Brain microvascular endothelial cell (primary cell): ENCODE measurements around the gene HES3.
A peak's percentile ranks its signal among the peaks of the same experiment; 100 is the strongest.

Experiments used
- DNase-seq: peaks from one replicate; pipeline ENCODE4 v3.0.0-alpha.2; 2020
- H3K27ac ChIP-seq: fragments of 250-450 bp; sonication (Bioruptor Pico); 2 replicates; pipeline ENCODE4 v1.5.1; 2020; ENCODE audit warnings: mild to moderate bottlenecking, moderate library complexity
- H3K27me3 ChIP-seq: fragments of 250-450 bp; sonication (Bioruptor Pico); replicated peaks from 2 replicates; pipeline ENCODE4 v1.5.1; 2020; ENCODE audit warnings: mild to moderate bottlenecking
- H3K36me3 ChIP-seq: fragments of 250-450 bp; sonication (Bioruptor Pico); replicated peaks from 2 replicates; pipeline ENCODE4 v1.5.1; 2020; ENCODE audit warnings: mild to moderate bottlenecking
- H3K4me3 ChIP-seq: 2 replicates; pipeline ENCODE4 v1.5.1; 2011; ENCODE audit warnings: low read depth, mild to moderate bottlenecking, control low read depth, low read length, moderate library complexity
- in situ Hi-C: cut with HindIII; loops from 2 replicates; pipeline ENCODE4 v1.10.0; 2017; ENCODE audit warnings: low sequenced_read_pairs, low pct_ligation_motif_present
- TF ChIP-seq, protein P1 (sequence below): IDR thresholded peaks from 2 replicates; pipeline ENCODE4 v1.5.1; 2011; ENCODE audit warnings: low read depth, mild to moderate bottlenecking, moderate library complexity, low read length, control low read depth, inconsistent platforms; ENCODE audit errors: missing control alignments

Gene HES3, protein sequence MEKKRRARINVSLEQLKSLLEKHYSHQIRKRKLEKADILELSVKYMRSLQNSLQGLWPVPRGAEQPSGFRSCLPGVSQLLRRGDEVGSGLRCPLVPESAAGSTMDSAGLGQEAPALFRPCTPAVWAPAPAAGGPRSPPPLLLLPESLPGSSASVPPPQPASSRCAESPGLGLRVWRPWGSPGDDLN

DNA sequence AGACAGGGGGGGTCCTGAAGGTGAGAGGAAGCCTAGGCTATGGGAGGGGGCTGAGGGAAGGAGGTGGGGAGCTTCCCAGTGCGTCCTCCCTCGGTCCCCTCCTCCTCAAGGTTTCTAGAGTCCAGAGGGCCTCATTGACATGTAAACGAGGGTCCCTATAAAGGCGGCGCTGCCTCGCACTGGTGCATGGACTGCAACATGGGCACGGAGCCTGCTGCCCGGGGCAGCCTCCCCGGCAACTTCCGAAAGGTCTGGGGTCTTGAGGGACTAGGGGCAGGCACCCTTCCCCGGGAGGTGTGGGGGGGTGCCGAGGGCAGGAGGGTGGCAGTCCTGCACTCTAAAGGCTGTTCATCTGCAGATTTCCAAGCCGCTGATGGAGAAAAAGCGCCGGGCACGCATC, at the start of gene HES3:
Gene HES3 (plus strand): TSS at position 187 of the 400 bp plus-strand sequence. CDS start 187 bp downstream, at position 374.
- TF ChIP-seq, protein P1, sequence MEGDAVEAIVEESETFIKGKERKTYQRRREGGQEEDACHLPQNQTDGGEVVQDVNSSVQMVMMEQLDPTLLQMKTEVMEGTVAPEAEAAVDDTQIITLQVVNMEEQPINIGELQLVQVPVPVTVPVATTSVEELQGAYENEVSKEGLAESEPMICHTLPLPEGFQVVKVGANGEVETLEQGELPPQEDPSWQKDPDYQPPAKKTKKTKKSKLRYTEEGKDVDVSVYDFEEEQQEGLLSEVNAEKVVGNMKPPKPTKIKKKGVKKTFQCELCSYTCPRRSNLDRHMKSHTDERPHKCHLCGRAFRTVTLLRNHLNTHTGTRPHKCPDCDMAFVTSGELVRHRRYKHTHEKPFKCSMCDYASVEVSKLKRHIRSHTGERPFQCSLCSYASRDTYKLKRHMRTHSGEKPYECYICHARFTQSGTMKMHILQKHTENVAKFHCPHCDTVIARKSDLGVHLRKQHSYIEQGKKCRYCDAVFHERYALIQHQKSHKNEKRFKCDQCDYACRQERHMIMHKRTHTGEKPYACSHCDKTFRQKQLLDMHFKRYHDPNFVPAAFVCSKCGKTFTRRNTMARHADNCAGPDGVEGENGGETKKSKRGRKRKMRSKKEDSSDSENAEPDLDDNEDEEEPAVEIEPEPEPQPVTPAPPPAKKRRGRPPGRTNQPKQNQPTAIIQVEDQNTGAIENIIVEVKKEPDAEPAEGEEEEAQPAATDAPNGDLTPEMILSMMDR = no peak
- H3K27me3 ChIP-seq = peaks cover 44% of the 10 kb centered on the region
- in situ Hi-C loops = no loop called here

DNA sequence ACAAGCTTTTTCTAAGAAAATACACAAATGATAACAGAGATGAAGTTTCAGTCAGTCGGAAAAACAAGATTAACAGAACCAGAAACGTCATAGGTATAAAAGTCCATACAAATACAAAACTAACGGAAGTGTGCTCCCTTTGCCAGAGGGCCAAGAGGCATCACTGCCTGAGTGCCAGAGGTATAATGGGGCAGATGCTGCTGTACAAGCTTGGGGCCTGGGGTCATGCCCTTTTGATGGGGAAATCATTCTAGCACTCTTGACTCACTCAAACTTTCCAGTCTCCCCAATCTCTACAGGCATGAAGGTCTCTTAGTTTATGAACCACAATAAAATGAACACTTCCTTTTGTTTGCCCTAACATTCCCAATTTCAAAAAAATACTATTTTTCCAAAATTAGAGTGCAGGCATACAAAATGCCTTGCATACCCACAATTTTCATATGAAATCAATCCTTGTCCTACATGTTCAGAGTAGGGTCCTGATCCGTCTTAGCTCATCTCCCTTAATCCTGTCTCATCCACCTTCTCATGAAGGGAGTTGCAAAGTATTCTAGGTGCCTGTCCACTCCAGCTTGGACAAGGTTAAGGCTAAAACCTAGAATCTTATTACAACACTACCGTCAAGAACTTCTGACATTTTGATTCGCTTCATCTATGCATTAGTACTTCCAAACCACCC, 46.1 kb upstream of the HES3 start:
- Histone ChIP-seq H3K27me3 (no peaks in the 10 kb centered on the region), H3K36me3 (peaks cover 35% of the 10 kb centered on the region), H3K27ac (peak overlapping the region; percentile 67), H3K4me3 (peak overlapping the region; percentile 97)
- no peak for DNase-seq
- TF ChIP-seq, protein P1 = no peak
- in situ Hi-C loops = no loop called here

More for the DNA sequence above, at the start of gene HES3:
- no peak for DNase-seq
- Histone ChIP-seq H3K4me3 (no peak within 1 kb of the TSS), H3K27ac (no peak within 1 kb of the TSS), H3K36me3 (no peaks in the 10 kb centered on the region)

DNA sequence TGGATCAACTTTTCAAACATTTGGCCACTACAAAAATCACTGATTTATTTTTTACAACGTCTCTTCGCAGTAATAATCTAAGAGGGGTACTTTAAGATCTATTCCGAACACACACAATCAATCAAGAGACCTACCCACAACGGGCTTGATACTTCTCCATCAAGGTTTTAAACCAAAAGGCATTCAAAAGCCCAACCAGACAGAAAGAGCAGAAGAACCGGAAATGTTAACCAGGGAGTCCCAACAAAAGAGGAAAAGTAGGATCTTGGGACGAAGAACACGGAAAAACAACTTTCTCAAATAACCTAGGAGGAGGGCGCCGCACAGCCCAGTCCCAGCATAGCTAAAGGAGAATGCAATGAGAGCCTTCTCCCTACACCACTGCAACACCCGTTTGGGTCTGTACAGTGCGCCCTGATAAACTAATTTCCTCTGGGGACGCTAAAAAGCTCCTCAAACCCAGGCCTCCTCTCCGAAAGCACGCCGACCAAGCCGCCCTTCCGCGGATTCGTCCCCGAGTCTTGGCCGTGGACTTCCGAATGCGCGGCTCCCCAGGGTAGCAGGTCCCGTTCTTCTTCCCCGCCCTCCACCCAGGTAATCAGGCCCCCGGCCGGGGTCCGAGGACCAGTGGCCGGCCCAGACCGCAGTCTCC, 45.2 kb upstream of the HES3 start:
- peak overlapping the region; percentile 97 for H3K4me3 ChIP-seq
- H3K27ac ChIP-seq = peak overlapping the region; percentile 67
- H3K27me3 ChIP-seq = no peaks in the 10 kb centered on the region
- in situ Hi-C loops = no loop called here
- DNase-seq = no peak
- H3K36me3 ChIP-seq = peaks cover 27% of the 10 kb centered on the region
- TF ChIP-seq, protein P1 = no peak

DNA sequence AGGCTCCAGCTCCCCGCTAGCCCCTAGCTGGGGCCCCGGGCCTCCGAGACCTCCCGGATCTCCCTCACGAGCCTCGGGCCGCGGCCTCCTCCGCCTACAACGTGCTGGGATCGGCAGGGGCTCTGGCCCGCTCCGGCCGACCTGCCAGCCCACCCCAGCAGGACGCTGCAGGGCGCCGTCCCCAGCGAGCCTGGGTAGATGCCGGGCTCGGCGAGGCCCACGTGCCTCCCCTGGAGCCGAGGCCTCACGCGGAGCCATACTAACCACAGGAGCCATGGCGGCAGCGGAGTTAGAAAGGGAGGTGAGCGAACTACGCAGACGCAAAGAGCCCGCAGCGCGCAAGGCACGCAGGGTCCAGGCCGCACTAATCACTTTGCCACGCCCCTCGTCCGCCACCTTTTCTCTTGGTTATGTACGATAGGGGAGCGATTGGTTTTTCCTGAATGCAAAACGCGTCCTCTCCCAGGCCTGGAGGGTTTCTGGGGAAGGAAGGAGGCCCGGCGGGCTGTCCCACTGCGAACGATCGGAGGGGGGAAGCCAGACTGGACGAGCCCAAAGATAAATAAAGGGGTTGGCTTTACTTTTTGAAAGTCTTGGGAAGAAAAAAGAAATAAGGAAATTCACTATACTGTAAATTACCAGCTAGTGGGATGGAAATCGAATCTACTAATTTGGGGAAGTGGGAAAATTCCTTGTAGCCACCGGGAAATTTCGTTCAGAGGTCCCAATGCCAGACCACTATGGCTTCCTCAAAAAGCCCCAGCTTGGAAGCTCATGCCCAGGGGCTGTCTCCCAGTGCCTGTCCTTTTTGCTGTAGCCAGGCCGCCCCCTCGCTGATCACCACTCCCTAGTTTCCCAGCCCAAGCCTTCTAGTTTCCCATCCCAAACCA, 44.4 kb upstream of the HES3 start, which contains the start of gene RPL22:
Gene RPL22 (minus strand): TSS at position 298 of the 890 bp plus-strand sequence. CDS start 22 bp downstream, at position 276.
- TF ChIP-seq, protein P1 = no peak
- peak within 1 kb of the TSS; percentile 76 for H3K27ac ChIP-seq
- no peaks in the 10 kb centered on the region for H3K27me3 ChIP-seq
- DNase-seq = peak; percentile 100
- peak within 1 kb of the TSS; percentile 97 for H3K4me3 ChIP-seq
- in situ Hi-C loops = no loop called here
- H3K36me3 ChIP-seq = peaks cover 20% of the 10 kb centered on the region

DNA sequence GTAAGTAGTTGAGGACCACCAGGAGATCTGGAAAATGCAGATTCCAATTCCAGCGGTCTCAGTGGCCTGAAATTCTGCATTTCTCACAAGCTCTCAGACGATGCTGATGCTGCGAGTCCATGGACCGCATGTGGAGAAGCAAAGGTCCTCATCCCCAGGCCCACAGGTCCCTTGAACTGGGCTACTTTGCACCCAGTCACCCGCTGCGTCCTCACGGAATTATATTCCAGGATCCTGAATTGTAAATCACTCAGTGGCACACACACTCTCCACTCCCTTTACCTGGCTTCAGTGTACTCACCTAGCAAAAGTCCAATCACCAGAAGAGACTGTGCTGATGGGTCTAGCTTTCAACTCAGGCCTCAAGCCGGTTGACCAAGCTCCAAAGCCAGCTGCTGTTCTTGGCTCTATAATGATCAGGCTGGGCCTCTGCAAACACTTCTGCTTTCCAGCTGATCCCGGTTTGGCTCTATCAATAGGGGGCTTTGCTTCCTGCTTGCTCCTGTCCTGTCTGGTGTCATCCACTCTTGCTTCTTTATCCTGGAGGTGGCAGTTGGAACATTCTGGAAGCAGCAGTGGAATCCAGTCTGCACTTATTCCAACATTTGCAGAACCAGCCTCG, 43.7 kb upstream of the HES3 start:
- in situ Hi-C loops = no loop called here
- TF ChIP-seq, protein P1 = no peak
- Histone ChIP-seq H3K27ac (peak overlapping the region; percentile 76), H3K4me3 (peak overlapping the region; percentile 97), H3K36me3 (peaks cover 16% of the 10 kb centered on the region), H3K27me3 (no peaks in the 10 kb centered on the region)
- no peak for DNase-seq
